Dermis lymphatic vessel endothelial cell (primary cell): ENCODE data around the gene RNF146. TPM values are rescaled to one million over a fixed set of nuclear protein-coding genes. Genes with fewer than 3 reads are reported as not detected.

ENCODE experiments used
- total RNA-seq: library from RNA; depleted of rRNA; stranded (reverse); fragments of >200 nt; gene quantifications from 2 replicates; pipeline ENCODE4 v1.2.1, GENCODE V29; 2014

Gene RNF146, protein sequence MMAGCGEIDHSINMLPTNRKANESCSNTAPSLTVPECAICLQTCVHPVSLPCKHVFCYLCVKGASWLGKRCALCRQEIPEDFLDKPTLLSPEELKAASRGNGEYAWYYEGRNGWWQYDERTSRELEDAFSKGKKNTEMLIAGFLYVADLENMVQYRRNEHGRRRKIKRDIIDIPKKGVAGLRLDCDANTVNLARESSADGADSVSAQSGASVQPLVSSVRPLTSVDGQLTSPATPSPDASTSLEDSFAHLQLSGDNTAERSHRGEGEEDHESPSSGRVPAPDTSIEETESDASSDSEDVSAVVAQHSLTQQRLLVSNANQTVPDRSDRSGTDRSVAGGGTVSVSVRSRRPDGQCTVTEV
- 36.0 and 47.8 TPM in 2 replicates for total RNA-seq

DNA sequence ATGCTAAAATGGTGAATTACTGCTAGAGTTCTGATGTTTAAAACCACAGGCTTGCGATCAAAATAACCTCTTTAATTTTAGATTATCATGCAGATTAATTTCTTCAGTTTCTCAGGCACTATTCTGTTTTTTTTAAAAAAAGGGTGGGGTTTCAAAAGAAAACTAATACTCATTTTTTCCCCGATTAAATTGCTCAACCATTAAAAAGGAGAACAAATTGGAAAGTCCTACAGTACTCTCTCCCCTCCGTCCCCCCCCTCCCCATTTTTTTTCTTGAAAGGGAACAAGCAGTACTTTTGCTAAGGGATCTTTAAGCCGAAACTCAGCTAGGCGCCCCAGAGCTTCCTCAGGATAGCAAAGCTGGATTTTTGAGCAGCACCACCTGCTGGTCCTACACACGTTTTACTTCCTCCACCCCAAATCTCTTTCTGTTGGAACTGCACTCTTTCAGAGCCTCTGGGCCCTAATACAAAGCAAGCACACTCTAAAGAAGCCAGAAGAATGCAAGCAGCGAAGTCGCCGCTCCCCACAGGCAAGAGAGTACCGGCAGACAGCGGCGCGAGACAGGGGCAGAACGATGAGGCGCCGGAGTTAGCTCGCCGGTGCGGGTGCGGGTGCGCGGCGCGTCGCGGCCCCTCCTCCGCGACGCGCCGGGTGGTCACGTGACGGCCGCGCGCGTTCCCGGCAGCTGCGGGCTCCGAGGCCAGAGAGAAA lies at the start of gene RNF146:
TSS of gene RNF146 (plus strand) at position 687 of the 714 bp plus-strand sequence. CDS start 13,475 bp downstream, outside the sequence.

Other genes starting within 250 kb of the RNF146 start
- gene RSPO3, start 148.2 kb upstream of the RNF146 start, total RNA-seq = not detected in 2 replicates
- gene ECHDC1, start 76.7 kb downstream of the RNF146 start, total RNA-seq = 45.0 and 69.5 TPM in 2 replicates
- gene KIAA0408, start 192.5 kb downstream of the RNF146 start, total RNA-seq = not detected in 2 replicates